OCI-LY7 (cell line): ENCODE data around the gene ESPNL. TPM values are rescaled to one million over a fixed set of nuclear protein-coding genes. Genes with fewer than 3 reads are reported as not detected.

Source experiments
- BruUV-seq: library from RNA; stranded (reverse); fragments of 400-500 nt; replicated peaks from 2 replicates; lab custom pipeline; 2021; lab: Mats Ljungman, UMichigan
- CTCF ChIA-PET: fragments of 300-600 bp; sonication (Branson Sonifier 250); formaldehyde crosslinking; loops from one replicate; lab custom pipeline; 2022; ENCODE audit warnings: antibody characterized with exemption; ENCODE audit not compliant: unreplicated experiment; lab: Charles Lee
- POLR2A ChIA-PET: fragments of 300-600 bp; sonication (Branson Sonifier 250); formaldehyde crosslinking; loops from one replicate; lab custom pipeline; 2022; ENCODE audit warnings: antibody characterized with exemption; lab: Charles Lee
- DNase-seq: peaks from one replicate; pipeline ENCODE4 v3.0.0-alpha.2; 2015; ENCODE audit warnings: low spot score
- H2AFZ ChIP-seq: fragments of 200-600 bp; sonication (generic), shearing (Covaris generic); 2 replicates; pipeline ENCODE4 v1.6.1; 2014; ENCODE audit warnings: mild to moderate bottlenecking, antibody characterized with exemption, low read length, moderate library complexity
- H3K27ac ChIP-seq: fragments of 200-600 bp; sonication (generic); 2 replicates; pipeline ENCODE4 v1.5.1; 2014; ENCODE audit warnings: mixed run types, low read depth, mild to moderate bottlenecking, moderate library complexity, low read length, inconsistent platforms; ENCODE audit not compliant: poor library complexity, severe bottlenecking
- H3K36me3 ChIP-seq: fragments of 200-600 bp; sonication (generic); 2 replicates; pipeline ENCODE4 v1.6.1; 2014; ENCODE audit warnings: mild to moderate bottlenecking, antibody characterized with exemption, low read length, moderate library complexity, mixed read lengths; ENCODE audit not compliant: insufficient read depth
- H3K4me1 ChIP-seq: fragments of 200-600 bp; sonication (generic); 2 replicates; pipeline ENCODE4 v1.5.1; 2014; ENCODE audit warnings: mild to moderate bottlenecking, low read length; ENCODE audit not compliant: insufficient read depth, poor library complexity, severe bottlenecking
- H3K4me2 ChIP-seq: fragments of 200-600 bp; sonication (generic); 2 replicates; pipeline ENCODE4 v1.6.1; 2014; ENCODE audit warnings: mild to moderate bottlenecking, low read length
- H3K4me3 ChIP-seq: fragments of 200-600 bp; sonication (generic); 2 replicates; pipeline ENCODE4 v1.5.1; 2014; ENCODE audit warnings: mild to moderate bottlenecking, low read depth, low read length; ENCODE audit not compliant: poor library complexity, severe bottlenecking
- H3K79me2 ChIP-seq: fragments of 200-600 bp; sonication (generic); 2 replicates; pipeline ENCODE4 v1.6.1; 2016; ENCODE audit warnings: low read depth, mild to moderate bottlenecking, low read length, moderate library complexity, mixed read lengths; ENCODE audit not compliant: insufficient read depth
- H3K9me2 ChIP-seq: fragments of 200-600 bp; sonication (generic); 2 replicates; pipeline ENCODE4 v1.6.1; 2016; ENCODE audit warnings: mild to moderate bottlenecking, low read length, mixed read lengths; ENCODE audit not compliant: insufficient read depth
- H3K9me3 ChIP-seq: fragments of 200-600 bp; sonication (generic); 2 replicates; pipeline ENCODE4 v1.6.1; 2014; ENCODE audit warnings: mild to moderate bottlenecking, mixed run types, low read length, mixed read lengths
- H4K20me1 ChIP-seq: fragments of 200-600 bp; sonication (generic); 2 replicates; pipeline ENCODE4 v1.6.1; 2014; ENCODE audit warnings: mild to moderate bottlenecking, antibody characterized with exemption, low read length, moderate library complexity, mixed read lengths; ENCODE audit not compliant: insufficient read depth
- CTCF ChIP-seq: fragments of 200-600 bp; sonication (generic); conservative IDR thresholded peaks from 2 replicates; pipeline ENCODE4 v1.5.1; 2014; ENCODE audit warnings: mild to moderate bottlenecking, antibody characterized with exemption, low read length, moderate library complexity, mixed read lengths
- EZH2phosphoT487 ChIP-seq: fragments of 200-600 bp; sonication (generic); IDR thresholded peaks from 2 replicates; pipeline ENCODE4 v1.6.1; 2018; ENCODE audit warnings: low read depth, borderline replicate concordance, mild to moderate bottlenecking, mixed run types, antibody characterized with exemption, low read length, moderate library complexity, mixed read lengths
- intact Hi-C: fragments of 100-400 bp; cut with micrococcal nuclease; formaldehyde crosslinking; loops from one replicate; pipeline ENCODE4 v1.10.0; 2022; ENCODE audit not compliant: unreplicated experiment
- total RNA-seq, 2 experiments: library from RNA; depleted of rRNA in 1 of 2; stranded (reverse); fragments of >200 nt in 1 of 2; shearing (Covaris generic) in 1 of 2; gene quantifications; 2 replicates each; pipeline ENCODE4 v1.2.3, GENCODE V29; 2014 to 2022

The ESPNL gene
- total RNA-seq, 2 experiments from 2014 or later, result 5.0 to 7.7 TPM

- Histone ChIP-seq H3K4me1 (peaks cover 15% of the 10 kb centered on the region), H3K27ac (no peak overlapping the region), H3K9me3 (no peaks in the 10 kb centered on the region), H3K4me3 (no peak overlapping the region), H3K79me2 (no peaks in the 10 kb centered on the region), H3K9me2 (no peaks in the 10 kb centered on the region), H4K20me1 (no peaks in the 10 kb centered on the region), H2AFZ (no peak overlapping the region), H3K4me2 (no peak overlapping the region), H3K36me3 (no peaks in the 10 kb centered on the region)
- ChIA-PET CTCF (no interaction called here), POLR2A (no interaction called here)
- no peak for TF ChIP-seq CTCF
- TF ChIP-seq EZH2phosphoT487, result no peak
- no peak for DNase-seq
- no TSS peak for BruUV-seq
- intact Hi-C loops, result no loop called here
These were observed 34.2 kb downstream of the ESPNL start for GRCh38 chr2:238134393-238134785.

- H3K9me2 ChIP-seq, result no peaks in the 10 kb centered on the region
- H3K4me3 ChIP-seq, result no peak overlapping the region
- H3K79me2 ChIP-seq, result no peaks in the 10 kb centered on the region
- H2AFZ ChIP-seq, result no peak overlapping the region
- H3K27ac ChIP-seq, result no peak overlapping the region
- intact Hi-C loops, result no loop called here
- no peak overlapping the region for H3K4me2 ChIP-seq
- no peak for DNase-seq
- BruUV-seq, result no TSS peak
- H3K36me3 ChIP-seq, result no peaks in the 10 kb centered on the region
- no peaks in the 10 kb centered on the region for H4K20me1 ChIP-seq
- H3K9me3 ChIP-seq, result no peaks in the 10 kb centered on the region
- TF ChIP-seq EZH2phosphoT487, result no peak
- TF ChIP-seq CTCF, result no peak
- H3K4me1 ChIP-seq, result peaks cover 16% of the 10 kb centered on the region
- ChIA-PET CTCF (no interaction called here), POLR2A (no interaction called here)
These were observed 35.5 kb downstream of the ESPNL start for GRCh38 chr2:238135601-238136150.

DNA sequence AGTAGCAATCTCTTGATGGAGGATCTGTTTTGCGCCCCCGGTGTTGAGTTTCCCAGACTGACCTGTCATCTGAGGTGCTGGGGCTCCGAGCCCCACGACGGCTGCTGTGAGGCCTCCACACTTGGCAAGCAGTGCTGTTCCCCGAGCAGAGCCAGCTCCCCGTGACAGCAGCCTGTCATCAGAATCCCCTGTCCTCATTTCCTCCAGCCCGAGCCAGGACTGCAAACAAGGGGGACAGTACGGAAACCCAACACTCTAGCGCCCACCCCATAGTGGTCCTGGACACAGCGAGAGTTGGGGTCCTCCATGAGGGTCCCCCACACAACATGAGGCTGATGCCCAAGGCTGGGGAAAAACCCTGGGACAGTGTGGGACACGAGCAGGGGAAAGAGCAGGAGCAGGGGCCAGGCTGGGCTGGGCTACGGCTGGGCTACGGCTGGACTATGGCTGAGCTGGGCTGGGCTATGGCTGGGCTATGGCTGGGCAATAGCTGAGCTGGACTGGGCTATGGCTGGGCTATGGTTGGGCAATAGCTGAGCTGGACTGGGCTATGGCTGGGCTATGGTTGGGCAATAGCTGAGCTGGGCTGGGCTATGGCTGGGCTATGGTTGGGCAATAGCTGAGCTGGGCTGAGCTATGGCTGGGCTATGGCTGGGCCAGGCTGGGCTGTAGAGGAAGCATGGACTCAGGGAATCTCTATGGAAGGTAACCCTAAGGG is 36.8 kb downstream of the ESPNL start:
- peaks cover 16% of the 10 kb centered on the region for H3K4me1 ChIP-seq
- H3K27ac ChIP-seq, result no peak overlapping the region
- no peak for TF ChIP-seq CTCF
- H3K9me2 ChIP-seq, result no peaks in the 10 kb centered on the region
- no peak for DNase-seq
- no peaks in the 10 kb centered on the region for H3K79me2 ChIP-seq
- CTCF ChIA-PET, result no interaction called here
- no peak overlapping the region for H3K4me2 ChIP-seq
- no TSS peak for BruUV-seq
- POLR2A ChIA-PET, result no interaction called here
- no peaks in the 10 kb centered on the region for H3K9me3 ChIP-seq
- intact Hi-C loops, result no loop called here
- no peaks in the 10 kb centered on the region for H3K36me3 ChIP-seq
- H2AFZ ChIP-seq, result no peak overlapping the region
- no peak overlapping the region for H3K4me3 ChIP-seq
- H4K20me1 ChIP-seq, result no peaks in the 10 kb centered on the region
